SK-N-SH (cell line): ENCODE measurements around the gene SBK1. TPM values are rescaled to one million over a fixed set of nuclear protein-coding genes. Genes with fewer than 3 reads are reported as not detected.

Source experiments
- CTCF ChIA-PET: fragments of 300-600, 350-600 bp; formaldehyde crosslinking; extraction: SDS; loops from one replicate; lab custom pipeline; 2021; lab: Yijun Ruan, JAX
- POLR2A ChIA-PET: fragments of 350-600 bp; sonication (Branson Sonifier 250); formaldehyde crosslinking; extraction: SDS; loops from one replicate; lab custom pipeline; 2020; ENCODE audit warnings: antibody characterized with exemption, inconsistent platforms; lab: Yijun Ruan, JAX
- DNase-seq: peaks from one replicate; pipeline ENCODE4 v3.0.0; 2012
- H2AFZ ChIP-seq: fragments of 200-600 bp; sonication (generic); 2 replicates; pipeline ENCODE4 v1.8.1; 2016; ENCODE audit warnings: antibody characterized with exemption, mild to moderate bottlenecking, low read depth
- H3F3A ChIP-seq: fragments of 200-600 bp; sonication (generic); replicated peaks from 2 replicates; pipeline ENCODE3; 2016; ENCODE audit warnings: antibody characterized with exemption, mild to moderate bottlenecking; ENCODE audit not compliant: insufficient read depth
- H3K27ac ChIP-seq, 2 experiments: fragments of 200-500 bp in 1 of 2; fragments of 200-600 bp in 1 of 2; sonication (Bioruptor generic) in 1 of 2; sonication (generic), shearing (Covaris generic) in 1 of 2; 2 replicates each; pipeline versions ENCODE4 v1.5.1 to v1.6.1; 2014 to 2016; ENCODE audit warnings: low read depth in 2 of 2, inconsistent platforms in 1 of 2, low read length in 1 of 2, mild to moderate bottlenecking in 1 of 2, mixed read lengths in 1 of 2
- H3K27me3 ChIP-seq: fragments of 200-600 bp; sonication (generic), shearing (Covaris generic); 2 replicates; pipeline ENCODE4 v1.6.1; 2016; ENCODE audit warnings: mixed run types; ENCODE audit not compliant: insufficient read depth
- H3K36me3 ChIP-seq, 2 experiments: fragments of 200-500 bp in 1 of 2; fragments of 200-600 bp in 1 of 2; sonication (Bioruptor generic) in 1 of 2; sonication (generic) in 1 of 2; replicated peaks in 1 of 2; 2 replicates each; pipeline versions ENCODE3 to v1.5.1; 2014 to 2016; ENCODE audit warnings: low read length in 1 of 2, mild to moderate bottlenecking in 1 of 2; ENCODE audit not compliant: insufficient read depth in 2 of 2, control insufficient read depth in 1 of 2
- H3K4me1 ChIP-seq, 2 experiments: fragments of 200-500 bp in 1 of 2; fragments of 200-600 bp in 1 of 2; sonication (Bioruptor generic) in 1 of 2; sonication (generic), shearing (Covaris generic) in 1 of 2; 2 replicates each; pipeline versions ENCODE4 v1.5.1 to v1.6.1; 2014 to 2016; ENCODE audit warnings: low read depth in 1 of 2, low read length in 1 of 2, mixed run types in 1 of 2; ENCODE audit not compliant: insufficient read depth in 2 of 2, control insufficient read depth in 1 of 2
- H3K4me2 ChIP-seq: fragments of 200-600 bp; sonication (generic), shearing (Covaris generic); 2 replicates; pipeline ENCODE4 v1.6.1; 2017; ENCODE audit warnings: mixed run types
- H3K4me3 ChIP-seq, 2 experiments: fragments of 200-500 bp in 1 of 2; fragments of 200-600 bp in 1 of 2; sonication (Bioruptor generic) in 1 of 2; sonication (generic), shearing (Covaris generic) in 1 of 2; 2 replicates each; pipeline versions ENCODE4 v1.5.1 to v1.8.1; 2014 to 2016; ENCODE audit warnings: low read depth in 2 of 2, inconsistent platforms in 1 of 2, low read length in 1 of 2, mild to moderate bottlenecking in 1 of 2, mixed read lengths in 1 of 2, moderate library complexity in 1 of 2
- H3K79me2 ChIP-seq: fragments of 200-600 bp; sonication (generic); 2 replicates; pipeline ENCODE4 v1.8.1; 2017; ENCODE audit warnings: mild to moderate bottlenecking; ENCODE audit not compliant: insufficient read depth
- H3K9ac ChIP-seq: fragments of 200-600 bp; sonication (generic); 2 replicates; pipeline ENCODE4 v1.6.1; 2017; ENCODE audit warnings: mixed run types
- H3K9me2 ChIP-seq: fragments of 200-600 bp; sonication (generic); 2 replicates; pipeline ENCODE4 v1.6.1; 2017; ENCODE audit warnings: mixed run types
- H3K9me3 ChIP-seq: fragments of 200-600 bp; sonication (generic); 2 replicates; pipeline ENCODE4 v1.6.1; 2017; ENCODE audit warnings: mixed run types, mild to moderate bottlenecking, moderate library complexity
- H4K20me1 ChIP-seq: fragments of 200-600 bp; sonication (generic); 2 replicates; pipeline ENCODE4 v1.6.1; 2017; ENCODE audit warnings: mild to moderate bottlenecking, mixed run types; ENCODE audit not compliant: insufficient read depth
- CHD2 ChIP-seq: fragments of 150-350 bp; IDR thresholded peaks from 2 replicates; pipeline ENCODE4 v1.6.1; 2018; ENCODE audit warnings: low read length; ENCODE audit not compliant: partially characterized antibody
- ELF1 ChIP-seq: IDR thresholded peaks from 2 replicates; pipeline ENCODE4 v1.4.0; 2012
- FOSL2 ChIP-seq: IDR thresholded peaks from 2 replicates; pipeline ENCODE4 v1.4.0; 2012; ENCODE audit warnings: low read depth, mild to moderate bottlenecking, moderate library complexity, borderline replicate concordance
- FOXJ3 ChIP-seq: sonication (generic); formaldehyde crosslinking; IDR thresholded peaks from 2 replicates; pipeline ENCODE4 v1.5.1; 2020; ENCODE audit warnings: mild to moderate bottlenecking, missing genetic modification reagents
- GABPA ChIP-seq: IDR thresholded peaks from 2 replicates; pipeline ENCODE4 v1.4.0; 2012; ENCODE audit warnings: low read depth, mild to moderate bottlenecking
- GATA2 ChIP-seq: sonication (generic); formaldehyde crosslinking; IDR thresholded peaks from 2 replicates; pipeline ENCODE4 v1.5.0; 2020; ENCODE audit warnings: mild to moderate bottlenecking, missing genetic modification reagents
- PBX3 ChIP-seq: IDR thresholded peaks from 2 replicates; pipeline ENCODE4; 2012
- POLR2AphosphoS5 ChIP-seq: IDR thresholded peaks from 2 replicates; pipeline ENCODE4 v1.6.1; 2012; ENCODE audit warnings: low read depth, low read length
- RAD21 ChIP-seq: IDR thresholded peaks from 2 replicates; pipeline ENCODE4 v1.6.1; 2012; ENCODE audit warnings: mild to moderate bottlenecking, low read length
- RXRA ChIP-seq: IDR thresholded peaks from 2 replicates; pipeline ENCODE4 v1.4.0; 2012; ENCODE audit warnings: low read depth, mild to moderate bottlenecking, borderline replicate concordance
- SIN3A ChIP-seq: IDR thresholded peaks from 2 replicates; pipeline ENCODE4 v1.6.1; 2012; ENCODE audit warnings: low read depth, mild to moderate bottlenecking, low read length, moderate library complexity, borderline replicate concordance
- TEAD4 ChIP-seq: IDR thresholded peaks from 2 replicates; pipeline ENCODE4 v1.4.0; 2012; ENCODE audit warnings: mild to moderate bottlenecking, borderline replicate concordance; ENCODE audit not compliant: insufficient read depth
- USF1 ChIP-seq: IDR thresholded peaks from 2 replicates; pipeline ENCODE4 v1.4.0; 2012; ENCODE audit warnings: low read depth, borderline replicate concordance
- WGBS: methylation state at CpG from one replicate; pipeline ENCODE4 v1.1.6; 2017; ENCODE audit warnings: low lambda C conversion rate; 5-methylcytosine and 5-hydroxymethylcytosine counted together
- polyA plus RNA-seq, 3 experiments: library from polyadenylated mRNA; depleted of rRNA; stranded (reverse); fragments of >200 nt; gene quantifications; 2 replicates each; pipeline ENCODE4 v1.2.3, GENCODE V29; 2012
- TF ChIP-seq, protein P1 (sequence below): fragments of 150-350 bp; IDR thresholded peaks from 2 replicates; pipeline ENCODE4 v1.6.1; 2017; ENCODE audit warnings: antibody characterized with exemption, low read length, low read depth, borderline replicate concordance
- TF ChIP-seq, protein P2 (sequence below): IDR thresholded peaks from 2 replicates; pipeline ENCODE4 v1.6.1; 2012; ENCODE audit warnings: mild to moderate bottlenecking, low read depth, low read length, moderate library complexity
- TF ChIP-seq, protein P3 (sequence below): IDR thresholded peaks from 2 replicates; pipeline ENCODE4 v1.4.0; 2012; ENCODE audit warnings: low read depth, borderline replicate concordance
- TF ChIP-seq, protein P4 (sequence below): fragments of 200-600 bp; sonication (generic); IDR thresholded peaks from 2 replicates; pipeline ENCODE4 v1.6.1; 2017; ENCODE audit warnings: antibody characterized with exemption, mild to moderate bottlenecking, moderate library complexity
- TF ChIP-seq, protein P5 (sequence below): fragments of 150-350 bp; IDR thresholded peaks from 2 replicates; pipeline ENCODE4 v1.6.1; 2016; ENCODE audit warnings: mild to moderate bottlenecking, low read depth, low read length

Gene SBK1
- polyA plus RNA-seq, 1 of the 3 experiments (the other 2 are of a cell fraction) = 0.36 TPM

- Histone ChIP-seq H3K4me2 (no peak overlapping the region), H3K4me1 (peaks cover 0 to 3% of the 10 kb centered on the region in 2 experiments; a peak in 1 of 4 replicates), H3K36me3 (no peaks in the 10 kb centered on the region), H4K20me1 (no peaks in the 10 kb centered on the region), H3K9me2 (no peaks in the 10 kb centered on the region), H3F3A (no peaks in the 10 kb centered on the region), H3K27me3 (0 out of 2 replicates have a peak, but pooled peaks cover 8% of the 10 kb centered on the region), H3K27ac (no peak overlapping the region), H3K4me3 (no peak overlapping the region), H3K9ac (no peak overlapping the region), H3K79me2 (no peaks in the 10 kb centered on the region), H3K9me3 (no peaks in the 10 kb centered on the region), H2AFZ (no peak overlapping the region)
- ChIA-PET POLR2A (no interaction called here), CTCF (interaction anchor here (1.0 kb wide), 1 partner anchor 68 kb away, joined by 5 read pairs; no protein-coding TSS in a partner anchor)
- TF ChIP-seq, protein P1, sequence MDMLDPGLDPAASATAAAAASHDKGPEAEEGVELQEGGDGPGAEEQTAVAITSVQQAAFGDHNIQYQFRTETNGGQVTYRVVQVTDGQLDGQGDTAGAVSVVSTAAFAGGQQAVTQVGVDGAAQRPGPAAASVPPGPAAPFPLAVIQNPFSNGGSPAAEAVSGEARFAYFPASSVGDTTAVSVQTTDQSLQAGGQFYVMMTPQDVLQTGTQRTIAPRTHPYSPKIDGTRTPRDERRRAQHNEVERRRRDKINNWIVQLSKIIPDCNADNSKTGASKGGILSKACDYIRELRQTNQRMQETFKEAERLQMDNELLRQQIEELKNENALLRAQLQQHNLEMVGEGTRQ = no peak
- TF ChIP-seq FOXJ3 (CRISPR knock-in tag) (no peak), RAD21 (no peak), GABPA (no peak), TEAD4 (no peak), CHD2 (no peak), ELF1 (no peak), USF1 (no peak), SIN3A (no peak), PBX3 (no peak), FOSL2 (no peak), GATA2 (CRISPR knock-in tag) (no peak), POLR2AphosphoS5 (no peak), RXRA (no peak)
- TF ChIP-seq, protein P2, sequence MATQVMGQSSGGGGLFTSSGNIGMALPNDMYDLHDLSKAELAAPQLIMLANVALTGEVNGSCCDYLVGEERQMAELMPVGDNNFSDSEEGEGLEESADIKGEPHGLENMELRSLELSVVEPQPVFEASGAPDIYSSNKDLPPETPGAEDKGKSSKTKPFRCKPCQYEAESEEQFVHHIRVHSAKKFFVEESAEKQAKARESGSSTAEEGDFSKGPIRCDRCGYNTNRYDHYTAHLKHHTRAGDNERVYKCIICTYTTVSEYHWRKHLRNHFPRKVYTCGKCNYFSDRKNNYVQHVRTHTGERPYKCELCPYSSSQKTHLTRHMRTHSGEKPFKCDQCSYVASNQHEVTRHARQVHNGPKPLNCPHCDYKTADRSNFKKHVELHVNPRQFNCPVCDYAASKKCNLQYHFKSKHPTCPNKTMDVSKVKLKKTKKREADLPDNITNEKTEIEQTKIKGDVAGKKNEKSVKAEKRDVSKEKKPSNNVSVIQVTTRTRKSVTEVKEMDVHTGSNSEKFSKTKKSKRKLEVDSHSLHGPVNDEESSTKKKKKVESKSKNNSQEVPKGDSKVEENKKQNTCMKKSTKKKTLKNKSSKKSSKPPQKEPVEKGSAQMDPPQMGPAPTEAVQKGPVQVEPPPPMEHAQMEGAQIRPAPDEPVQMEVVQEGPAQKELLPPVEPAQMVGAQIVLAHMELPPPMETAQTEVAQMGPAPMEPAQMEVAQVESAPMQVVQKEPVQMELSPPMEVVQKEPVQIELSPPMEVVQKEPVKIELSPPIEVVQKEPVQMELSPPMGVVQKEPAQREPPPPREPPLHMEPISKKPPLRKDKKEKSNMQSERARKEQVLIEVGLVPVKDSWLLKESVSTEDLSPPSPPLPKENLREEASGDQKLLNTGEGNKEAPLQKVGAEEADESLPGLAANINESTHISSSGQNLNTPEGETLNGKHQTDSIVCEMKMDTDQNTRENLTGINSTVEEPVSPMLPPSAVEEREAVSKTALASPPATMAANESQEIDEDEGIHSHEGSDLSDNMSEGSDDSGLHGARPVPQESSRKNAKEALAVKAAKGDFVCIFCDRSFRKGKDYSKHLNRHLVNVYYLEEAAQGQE = no peak
- TF ChIP-seq, protein P3, sequence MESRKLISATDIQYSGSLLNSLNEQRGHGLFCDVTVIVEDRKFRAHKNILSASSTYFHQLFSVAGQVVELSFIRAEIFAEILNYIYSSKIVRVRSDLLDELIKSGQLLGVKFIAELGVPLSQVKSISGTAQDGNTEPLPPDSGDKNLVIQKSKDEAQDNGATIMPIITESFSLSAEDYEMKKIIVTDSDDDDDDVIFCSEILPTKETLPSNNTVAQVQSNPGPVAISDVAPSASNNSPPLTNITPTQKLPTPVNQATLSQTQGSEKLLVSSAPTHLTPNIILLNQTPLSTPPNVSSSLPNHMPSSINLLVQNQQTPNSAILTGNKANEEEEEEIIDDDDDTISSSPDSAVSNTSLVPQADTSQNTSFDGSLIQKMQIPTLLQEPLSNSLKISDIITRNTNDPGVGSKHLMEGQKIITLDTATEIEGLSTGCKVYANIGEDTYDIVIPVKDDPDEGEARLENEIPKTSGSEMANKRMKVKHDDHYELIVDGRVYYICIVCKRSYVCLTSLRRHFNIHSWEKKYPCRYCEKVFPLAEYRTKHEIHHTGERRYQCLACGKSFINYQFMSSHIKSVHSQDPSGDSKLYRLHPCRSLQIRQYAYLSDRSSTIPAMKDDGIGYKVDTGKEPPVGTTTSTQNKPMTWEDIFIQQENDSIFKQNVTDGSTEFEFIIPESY = no peak
- TF ChIP-seq, protein P4, sequence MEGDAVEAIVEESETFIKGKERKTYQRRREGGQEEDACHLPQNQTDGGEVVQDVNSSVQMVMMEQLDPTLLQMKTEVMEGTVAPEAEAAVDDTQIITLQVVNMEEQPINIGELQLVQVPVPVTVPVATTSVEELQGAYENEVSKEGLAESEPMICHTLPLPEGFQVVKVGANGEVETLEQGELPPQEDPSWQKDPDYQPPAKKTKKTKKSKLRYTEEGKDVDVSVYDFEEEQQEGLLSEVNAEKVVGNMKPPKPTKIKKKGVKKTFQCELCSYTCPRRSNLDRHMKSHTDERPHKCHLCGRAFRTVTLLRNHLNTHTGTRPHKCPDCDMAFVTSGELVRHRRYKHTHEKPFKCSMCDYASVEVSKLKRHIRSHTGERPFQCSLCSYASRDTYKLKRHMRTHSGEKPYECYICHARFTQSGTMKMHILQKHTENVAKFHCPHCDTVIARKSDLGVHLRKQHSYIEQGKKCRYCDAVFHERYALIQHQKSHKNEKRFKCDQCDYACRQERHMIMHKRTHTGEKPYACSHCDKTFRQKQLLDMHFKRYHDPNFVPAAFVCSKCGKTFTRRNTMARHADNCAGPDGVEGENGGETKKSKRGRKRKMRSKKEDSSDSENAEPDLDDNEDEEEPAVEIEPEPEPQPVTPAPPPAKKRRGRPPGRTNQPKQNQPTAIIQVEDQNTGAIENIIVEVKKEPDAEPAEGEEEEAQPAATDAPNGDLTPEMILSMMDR = no peak
- TF ChIP-seq, protein P5, sequence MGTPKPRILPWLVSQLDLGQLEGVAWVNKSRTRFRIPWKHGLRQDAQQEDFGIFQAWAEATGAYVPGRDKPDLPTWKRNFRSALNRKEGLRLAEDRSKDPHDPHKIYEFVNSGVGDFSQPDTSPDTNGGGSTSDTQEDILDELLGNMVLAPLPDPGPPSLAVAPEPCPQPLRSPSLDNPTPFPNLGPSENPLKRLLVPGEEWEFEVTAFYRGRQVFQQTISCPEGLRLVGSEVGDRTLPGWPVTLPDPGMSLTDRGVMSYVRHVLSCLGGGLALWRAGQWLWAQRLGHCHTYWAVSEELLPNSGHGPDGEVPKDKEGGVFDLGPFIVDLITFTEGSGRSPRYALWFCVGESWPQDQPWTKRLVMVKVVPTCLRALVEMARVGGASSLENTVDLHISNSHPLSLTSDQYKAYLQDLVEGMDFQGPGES = no peak
- WGBS = 34% methylated on average over 7 of the region's 18 CpGs
- peak; percentile 58 for DNase-seq
These were observed 33.8 kb upstream of the SBK1 start for GRCh38 chr16:28258567-28258966.
